Cardiac muscle cell (in vitro differentiated cells and primary cell): ENCODE measurements around the gene STX10. TPM values are rescaled to one million over a fixed set of nuclear protein-coding genes. Genes with fewer than 3 reads are reported as not detected.

Experiments used
- DNase-seq, 2 donors: peaks; one replicate each; pipeline versions ENCODE4 v3.0.0 to v3.0.0-alpha.2; 2010 to 2017; ENCODE audit warnings: low read depth in 1 of 2, low spot score in 1 of 2
- H3K27ac ChIP-seq: fragments of 200-600 bp; sonication (generic); 2 replicates; pipeline ENCODE4 v1.5.1; 2016
- H3K27me3 ChIP-seq: fragments of 200-600 bp; sonication (generic); 2 replicates; pipeline ENCODE4 v1.6.0; 2016; ENCODE audit warnings: control low read depth
- H3K36me3 ChIP-seq: fragments of 200-600 bp; sonication (generic); 2 replicates; pipeline ENCODE4 v1.5.1; 2016; ENCODE audit warnings: control low read depth
- H3K4me1 ChIP-seq: fragments of 200-600 bp; sonication (generic); 2 replicates; pipeline ENCODE4 v1.8.1; 2017; ENCODE audit warnings: low read depth, mild to moderate bottlenecking, mixed run types
- H3K4me3 ChIP-seq: fragments of 200-600 bp; sonication (generic); 2 replicates; pipeline ENCODE4 v1.5.1; 2016; ENCODE audit warnings: mild to moderate bottlenecking
- H3K9me3 ChIP-seq: fragments of 200-600 bp; sonication (generic); 2 replicates; pipeline ENCODE4 v1.5.1; 2017; ENCODE audit warnings: low read depth, mild to moderate bottlenecking, control low read depth
- CTCF ChIP-seq: IDR thresholded peaks from 2 replicates; pipeline ENCODE4 v1.5.1; 2012; ENCODE audit warnings: low read depth, mild to moderate bottlenecking, low read length
- polyA plus RNA-seq: library from polyadenylated mRNA; unstranded; fragments of >200 nt; fragmentation: Nextera tagmentation; extraction: Ambion mirVana; gene quantifications from 2 replicates; pipeline ENCODE4 v1.2.1, GENCODE V29; 2016
- total RNA-seq: library from RNA; depleted of rRNA; stranded (reverse); fragments of >200 nt; gene quantifications from 2 replicates; pipeline ENCODE4 v1.2.3, GENCODE V29; 2016

The STX10 gene
- total and polyA plus RNA-seq, 2 experiments from 2014 or later = 65.2 to 110 TPM

DNA sequence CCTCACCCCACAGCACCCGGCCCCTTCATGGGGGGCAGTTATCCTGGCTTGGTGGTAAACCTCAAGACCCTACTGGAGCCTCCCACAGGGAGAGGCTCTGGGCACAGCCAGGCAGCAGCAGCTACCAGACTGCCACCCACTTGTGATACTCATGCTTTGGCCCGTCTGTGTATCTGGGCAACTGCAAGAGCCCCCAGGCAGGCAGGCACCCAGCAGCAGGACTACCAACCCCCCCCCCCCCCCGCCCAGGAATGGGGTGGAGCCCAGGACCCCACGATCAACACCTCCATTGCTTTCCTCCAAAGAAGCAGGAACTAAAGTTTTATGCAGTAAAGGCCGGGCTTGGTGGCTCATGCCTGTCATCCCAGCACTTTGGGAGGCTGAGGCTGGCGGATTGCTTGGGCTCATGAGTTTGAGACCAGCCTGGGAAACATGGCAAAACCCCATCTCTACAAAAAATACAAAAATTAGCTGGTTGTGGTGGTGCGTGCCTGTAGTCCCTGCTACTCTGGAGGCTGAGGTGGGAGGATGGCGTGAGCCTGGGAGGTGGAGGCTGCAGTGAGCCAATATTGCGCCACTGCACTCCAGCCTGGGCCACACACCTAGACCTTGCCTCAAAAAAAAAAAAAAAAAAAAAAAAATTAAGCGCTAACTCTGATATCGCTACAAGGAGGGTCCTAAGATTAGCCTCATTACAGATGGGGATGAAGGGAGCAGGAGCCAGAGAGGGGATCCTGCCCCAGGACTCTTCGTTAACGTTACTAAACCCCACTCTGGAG is 46.4 kb downstream of the STX10 start:
- H3K4me3 ChIP-seq = no peak overlapping the region
- H3K4me1 ChIP-seq = peaks cover 7% of the 10 kb centered on the region

GRCh38 chr19:13102666-13103580 is 47.3 kb downstream of the STX10 start, which contains the start of gene LYL1:
Gene LYL1, minus strand, starts transcription at chr19:13102858. Its CDS starts 1,687 bp downstream, at chr19:13101171.
- Histone ChIP-seq H3K4me1 (peaks cover 7% of the 10 kb centered on the region), H3K4me3 (peak within 1 kb of the TSS; percentile 8), H3K36me3 (no peaks in the 10 kb centered on the region), H3K9me3 (no peaks in the 10 kb centered on the region), H3K27ac (no peak within 1 kb of the TSS), H3K27me3 (peaks cover 39% of the 10 kb centered on the region)
- DNase-seq = peak; percentile 84 to 89
- TF ChIP-seq CTCF = no peak

More for the DNA sequence above, 46.4 kb downstream of the STX10 start:
- no peak for DNase-seq
- Histone ChIP-seq H3K27me3 (peaks cover 31% of the 10 kb centered on the region), H3K9me3 (no peaks in the 10 kb centered on the region), H3K36me3 (no peaks in the 10 kb centered on the region), H3K27ac (no peak overlapping the region)
- TF ChIP-seq CTCF = no peak

DNA sequence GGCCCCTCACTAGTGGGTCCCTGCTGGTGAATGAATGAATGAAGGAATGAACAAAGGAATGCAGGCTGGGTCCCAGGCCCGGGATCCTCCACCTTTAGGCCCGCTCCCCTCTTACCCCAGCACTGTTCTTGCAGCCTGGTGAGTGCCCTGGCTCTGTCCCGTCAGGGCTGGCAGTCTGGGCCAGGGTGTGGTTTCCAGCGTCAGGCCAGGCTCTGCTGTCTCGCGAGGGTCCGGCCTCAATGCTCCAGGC is 47.8 kb downstream of the STX10 start:
- no peak overlapping the region for H3K27ac ChIP-seq
- H3K27me3 ChIP-seq = peaks cover 45% of the 10 kb centered on the region
- H3K4me3 ChIP-seq = peak overlapping the region; percentile 8
- no peak for DNase-seq
- TF ChIP-seq CTCF = no peak
- no peaks in the 10 kb centered on the region for H3K9me3 ChIP-seq
- no peaks in the 10 kb centered on the region for H3K36me3 ChIP-seq
- H3K4me1 ChIP-seq = peaks cover 7% of the 10 kb centered on the region

GRCh38 chr19:13101590-13102415 is 48.4 kb downstream of the STX10 start:
- Histone ChIP-seq H3K27ac (no peak overlapping the region), H3K4me3 (no peak overlapping the region), H3K4me1 (peaks cover 7% of the 10 kb centered on the region), H3K36me3 (no peaks in the 10 kb centered on the region), H3K27me3 (peaks cover 51% of the 10 kb centered on the region), H3K9me3 (no peaks in the 10 kb centered on the region)
- no peak for DNase-seq
- no peak for TF ChIP-seq CTCF

- TF ChIP-seq CTCF = peak; percentile 29
- Histone ChIP-seq H3K4me3 (no peak overlapping the region), H3K9me3 (no peaks in the 10 kb centered on the region), H3K4me1 (peaks cover 7% of the 10 kb centered on the region), H3K36me3 (no peaks in the 10 kb centered on the region), H3K27ac (no peak overlapping the region), H3K27me3 (peaks cover 59% of the 10 kb centered on the region)
- DNase-seq = no peak
Measured at GRCh38 chr19:13100841-13101589, 49.2 kb downstream of the STX10 start.
